Measurements from ENCODE around the gene HIP1R.

- TF ChIP-seq MAX (IDR thresholded peaks at IDR 0.05) (peak; percentile 43; the same call in 1 of the 2 replicates), JUNB (IDR thresholded peaks at IDR 0.05) (no peak), CTCF (IDR thresholded peaks at IDR 0.05) (peak; percentile 41), EP300 (IDR thresholded peaks at IDR 0.05) (no peak), HOXA7 (CRISPR knock-in tag; IDR thresholded peaks at IDR 0.05) (no peak), CHD2 (IDR thresholded peaks at IDR 0.05; ENCODE audit: low read length, partially characterized antibody) (no peak), TP53 (CRISPR knock-in tag; IDR thresholded peaks at IDR 0.05) (no peak), SREBF2 (IDR thresholded peaks at IDR 0.05) (no peak)
Observed at GRCh38 chr12:122865268-122866231, 30.3 kb downstream of the HIP1R start.

All from A549 (cell line).